NOMO-1 treated with DMSO at 0.1 percent for 48 hours (cell line): ENCODE results near the gene DDX31.

Experiments used
- DNase-seq: peaks from one replicate; lab custom pipeline; 2025; ENCODE audit not compliant: unreplicated experiment; lab: John Stamatoyannopoulos, UW

DDX31 gene

GRCh38 chr9:132638240-132638639 is 31.5 kb downstream of the DDX31 start:
- no peak for DNase-seq

GRCh38 chr9:132637801-132638200 is 32.0 kb downstream of the DDX31 start:
- DNase-seq: no peak

GRCh38 chr9:132637351-132637750 is 32.4 kb downstream of the DDX31 start:
- no peak for DNase-seq

- no peak for DNase-seq
Measured at GRCh38 chr9:132634327-132634726, 35.5 kb downstream of the DDX31 start.

GRCh38 chr9:132632413-132633129 is 37.2 kb downstream of the DDX31 start:
- no peak for DNase-seq

- no peak for DNase-seq
Measured at GRCh38 chr9:132631685-132632084, 38.1 kb downstream of the DDX31 start.

GRCh38 chr9:132631280-132631679 is 38.5 kb downstream of the DDX31 start:
- DNase-seq: no peak

GRCh38 chr9:132630811-132631210 is 39.0 kb downstream of the DDX31 start:
- no peak for DNase-seq

- DNase-seq: no peak
Measured at GRCh38 chr9:132630116-132630515, 39.7 kb downstream of the DDX31 start.

GRCh38 chr9:132628746-132629145 is 41.0 kb downstream of the DDX31 start:
- no peak for DNase-seq

GRCh38 chr9:132627594-132627993 is 42.2 kb downstream of the DDX31 start:
- no peak for DNase-seq

- no peak for DNase-seq
Measured at GRCh38 chr9:132627106-132627505, 42.7 kb downstream of the DDX31 start.

- no peak for DNase-seq
Measured at GRCh38 chr9:132626285-132626684, 43.5 kb downstream of the DDX31 start.

GRCh38 chr9:132622159-132622558 is 47.6 kb downstream of the DDX31 start:
- DNase-seq: no peak

- no peak for DNase-seq
Measured at GRCh38 chr9:132616725-132617124, 53.1 kb downstream of the DDX31 start.

GRCh38 chr9:132615774-132616173 is 54.0 kb downstream of the DDX31 start:
- no peak for DNase-seq

- no peak for DNase-seq
Measured at GRCh38 chr9:132614324-132614723, 55.5 kb downstream of the DDX31 start.

GRCh38 chr9:132610661-132611060 is 59.1 kb downstream of the DDX31 start:
- DNase-seq: no peak

- no peak for DNase-seq
Measured at GRCh38 chr9:132609829-132610228, 60.0 kb downstream of the DDX31 start.

GRCh38 chr9:132609184-132609583 is 60.6 kb downstream of the DDX31 start:
- no peak for DNase-seq

GRCh38 chr9:132606066-132606465 is 63.7 kb downstream of the DDX31 start:
- no peak for DNase-seq

- no peak for DNase-seq
Measured at GRCh38 chr9:132605387-132605786, 64.4 kb downstream of the DDX31 start.

- no peak for DNase-seq
Measured at GRCh38 chr9:132602207-132602606, 67.6 kb downstream of the DDX31 start.
